ENCODE data around the gene FHDC1.

- TF ChIP-seq POLR2AphosphoS5 (IDR thresholded peaks at IDR 0.05; ENCODE audit: low read depth, low read length), result no peak
- no peak for TF ChIP-seq SIN3A (IDR thresholded peaks at IDR 0.05; ENCODE audit: borderline replicate concordance, insufficient read depth, low read length)
- no peak for TF ChIP-seq REST (IDR thresholded peaks at IDR 0.05; ENCODE audit: insufficient read depth in 1 of 2, low read depth in 2 of 2, low read length in 2 of 2)
- no peak for TF ChIP-seq TAF1 (IDR thresholded peaks at IDR 0.05; ENCODE audit: borderline replicate concordance, insufficient read depth, low read length)
These were observed 568 bp downstream of the FHDC1 start for GRCh38 chr4:152936446-152937335.
